Activated naive CD8-positive, alpha-beta T cell treated with anti-CD3 and anti-CD28 coated beads, Interleukin-2, amount 10 ng/mL, durations not matched to agents 7 days and 5 days (primary cell): ENCODE data around the gene MOGAT1. TPM values are rescaled to one million over a fixed set of nuclear protein-coding genes. Genes with fewer than 3 reads are reported as not detected.
A peak's percentile ranks its signal among the peaks of the same experiment; 100 is the strongest.

Experiments
- ATAC-seq: fragments of 150-1000 bp; cut with Tn5 transposase; one replicate; pipeline ENCODE4 v1.10.0; 2021; ENCODE audit warnings: low read depth, moderate library complexity
- POLR2A ChIA-PET: fragments of 350-600 bp; sonication (Branson Sonifier 250); formaldehyde crosslinking; loops from one replicate; lab custom pipeline; 2021; ENCODE audit warnings: antibody characterized with exemption; lab: Charles Lee
- DNase-seq: peaks from one replicate; pipeline ENCODE4 v3.0.0; 2021
- H3K27ac Mint-ChIP-seq: one replicate; pipeline ENCODE4 v1.8.0; 2022; ENCODE audit warnings: mild to moderate bottlenecking, mixed read lengths
- H3K27me3 Mint-ChIP-seq: one replicate; pipeline ENCODE4 v1.8.0; 2022; ENCODE audit warnings: mild to moderate bottlenecking, moderate library complexity, mixed read lengths
- H3K36me3 Mint-ChIP-seq: one replicate; pipeline ENCODE4 v1.8.0; 2021; ENCODE audit warnings: mild to moderate bottlenecking, mixed read lengths
- H3K4me1 Mint-ChIP-seq: one replicate; pipeline ENCODE4 v1.8.0; 2021; ENCODE audit warnings: mixed read lengths
- H3K4me3 Mint-ChIP-seq: one replicate; pipeline ENCODE4 v1.8.0; 2022; ENCODE audit warnings: mild to moderate bottlenecking, moderate library complexity, mixed read lengths
- H3K9me3 Mint-ChIP-seq: one replicate; pipeline ENCODE4 v1.8.0; 2021; ENCODE audit warnings: mixed read lengths
- total RNA-seq, 2 experiments: library from RNA; stranded (reverse); gene quantifications; one replicate each; pipeline ENCODE4 v1.2.3, GENCODE V29; 2021

MOGAT1 gene
- total RNA-seq, 2 experiments from 2014 or later, result not detected

DNA sequence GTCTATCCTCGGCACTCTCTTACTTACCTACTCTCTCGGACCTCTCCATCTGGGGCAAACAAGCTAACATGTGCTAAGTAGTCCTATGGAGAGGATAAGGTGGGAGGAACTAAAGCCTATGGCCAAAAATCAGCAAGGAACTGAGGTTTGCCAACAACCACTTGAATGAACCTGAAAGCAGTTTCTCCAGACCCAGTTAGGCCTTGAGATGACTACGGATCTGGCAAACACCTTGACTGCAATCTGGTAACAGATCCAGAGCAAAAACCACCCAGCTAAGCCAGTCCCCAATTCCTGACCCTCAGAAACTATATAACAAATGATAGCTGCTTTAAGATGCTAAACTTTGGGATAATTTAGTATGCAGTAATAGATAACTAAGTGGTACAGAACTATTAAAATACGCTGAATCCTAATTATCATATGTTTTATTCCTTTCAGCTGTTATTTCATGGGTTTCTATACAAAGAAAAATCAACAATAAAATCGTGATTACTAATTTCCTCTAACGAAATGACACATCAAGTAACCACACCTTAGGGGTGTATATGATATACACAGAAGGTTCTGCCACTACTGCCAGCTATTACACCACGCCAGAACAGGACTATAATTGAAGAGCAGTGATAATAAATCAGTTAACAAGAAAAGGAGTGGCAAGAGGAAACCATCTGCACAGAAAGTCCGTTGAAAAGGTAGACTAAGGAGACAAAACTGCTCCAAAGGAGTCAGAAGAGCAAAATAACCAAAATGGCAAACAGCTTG is 18.8 kb upstream of the MOGAT1 start:
- no peak for ATAC-seq
- no peaks in the 10 kb centered on the region for H3K9me3 Mint-ChIP-seq
- peak overlapping the region; percentile 46 for H3K27ac Mint-ChIP-seq
- no peaks in the 10 kb centered on the region for H3K27me3 Mint-ChIP-seq
- POLR2A ChIA-PET, result interaction anchor here (1.1 kb wide), 1 partner anchor 335 kb away, joined by 3 read pairs; no protein-coding TSS in a partner anchor
- H3K4me1 Mint-ChIP-seq, result peaks cover 24% of the 10 kb centered on the region
- H3K36me3 Mint-ChIP-seq, result peaks cover 11% of the 10 kb centered on the region
- H3K4me3 Mint-ChIP-seq, result peak overlapping the region; percentile 46
- no peak for DNase-seq

- ATAC-seq (no peak), DNase-seq (no peak)
- POLR2A ChIA-PET, result interaction anchor here (1.1 kb wide), 1 partner anchor 335 kb away, joined by 3 read pairs; no protein-coding TSS in a partner anchor
- Mint-ChIP-seq H3K27me3 (no peaks in the 10 kb centered on the region), H3K4me1 (peaks cover 24% of the 10 kb centered on the region), H3K9me3 (no peaks in the 10 kb centered on the region), H3K4me3 (peak overlapping the region; percentile 46), H3K27ac (peak overlapping the region; percentile 46), H3K36me3 (peaks cover 9% of the 10 kb centered on the region)
These were observed 18.2 kb upstream of the MOGAT1 start for GRCh38 chr2:222653280-222653679.

DNA sequence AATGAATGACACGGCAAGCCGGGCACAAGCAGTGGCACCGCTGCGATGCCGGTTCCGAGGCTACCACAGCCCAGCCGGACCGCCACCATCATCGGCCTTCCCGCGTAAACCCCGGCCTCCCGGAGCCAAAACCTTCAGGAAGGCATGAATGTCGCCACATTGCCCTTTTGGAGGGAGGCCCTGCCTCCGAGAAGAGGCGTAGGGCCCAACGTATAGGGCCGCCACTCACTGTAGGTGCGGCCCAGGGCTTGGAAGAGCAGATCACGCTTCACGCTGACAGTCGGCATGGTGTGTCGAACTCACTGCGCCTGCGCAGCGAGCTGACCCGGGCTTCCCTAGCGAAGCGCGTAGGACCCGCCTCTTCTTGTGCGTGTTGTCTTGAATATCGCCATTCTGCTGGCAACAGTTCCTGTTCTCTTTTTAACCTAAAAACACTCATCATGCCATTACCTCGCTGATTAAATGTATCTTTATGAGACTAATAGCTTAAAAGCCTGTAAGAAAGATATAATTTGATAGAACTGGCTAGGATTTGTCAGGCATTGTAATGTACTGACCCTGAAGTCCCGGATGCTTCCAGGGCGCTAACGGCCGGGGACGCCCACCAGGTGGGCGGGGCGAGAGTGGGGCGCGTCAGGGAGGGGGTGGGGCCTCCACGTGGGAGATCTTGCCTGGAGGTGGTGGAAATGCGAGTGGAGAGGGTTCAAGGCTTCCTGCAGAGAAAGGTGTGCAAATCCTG is 15.5 kb upstream of the MOGAT1 start, which contains the start of gene FARSB:
Gene FARSB (minus strand): TSS at position 306 of the 739 bp plus-strand sequence. CDS start 19 bp downstream, at position 287.
- H3K4me3 Mint-ChIP-seq, result peak within 1 kb of the TSS; percentile 98
- ATAC-seq (peak; percentile 95), DNase-seq (peak; percentile 89)
- peak within 1 kb of the TSS; percentile 98 for H3K27ac Mint-ChIP-seq
- POLR2A ChIA-PET, result interaction anchor here (0.6 to 0.7 kb wide), 2 partner anchors 204 to 1176 kb away, joined by 3 read pairs; no protein-coding TSS in a partner anchor
- H3K27me3 Mint-ChIP-seq, result no peaks in the 10 kb centered on the region
- H3K9me3 Mint-ChIP-seq, result no peaks in the 10 kb centered on the region
- no peaks in the 10 kb centered on the region for H3K36me3 Mint-ChIP-seq
- peaks cover 20% of the 10 kb centered on the region for H3K4me1 Mint-ChIP-seq

DNA sequence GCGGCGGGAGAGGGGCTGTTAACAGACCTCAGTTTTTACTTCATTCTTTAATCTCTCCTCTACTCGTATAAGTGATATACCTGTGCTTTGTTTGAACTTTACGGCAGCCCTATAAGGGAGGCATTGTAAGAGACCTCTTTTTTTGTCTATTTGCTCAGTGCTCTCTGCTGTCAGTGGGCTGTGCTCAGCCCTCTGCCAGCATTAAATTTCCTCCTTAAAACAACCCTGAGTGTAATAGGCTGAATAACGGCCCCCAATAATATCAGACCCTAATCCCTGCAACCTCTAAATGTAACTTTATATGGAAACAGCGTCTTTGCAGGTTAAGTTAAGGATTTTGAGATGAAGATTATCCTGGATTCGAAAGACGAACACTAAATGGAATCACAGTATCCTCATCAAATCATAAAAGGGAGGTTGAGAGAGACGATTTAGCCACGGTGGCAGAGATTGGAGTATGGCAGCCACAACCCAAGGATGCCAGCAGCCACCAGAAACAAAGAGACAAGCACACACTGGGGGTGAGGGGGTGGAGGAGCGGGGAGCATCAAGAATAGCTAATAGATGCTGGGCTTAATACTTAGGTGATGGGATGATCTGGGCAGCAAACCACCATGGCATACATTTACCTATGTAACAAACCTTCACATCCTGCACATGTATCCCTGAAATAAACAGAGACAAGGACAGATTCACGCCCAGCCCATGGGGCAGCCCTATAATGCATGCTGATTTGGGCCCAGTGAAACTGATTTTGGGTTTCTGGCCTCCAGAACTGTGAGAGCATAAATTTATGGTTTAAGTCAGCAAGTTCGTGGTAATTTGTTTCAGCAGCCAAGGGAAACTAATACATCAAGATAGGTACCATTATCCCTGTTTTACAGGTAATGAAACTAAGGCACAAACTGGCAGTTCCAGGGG is 14.7 kb upstream of the MOGAT1 start:
- Mint-ChIP-seq H3K4me3 (peak overlapping the region; percentile 98), H3K27ac (peak overlapping the region; percentile 98), H3K9me3 (no peaks in the 10 kb centered on the region), H3K4me1 (peaks cover 20% of the 10 kb centered on the region), H3K36me3 (no peaks in the 10 kb centered on the region), H3K27me3 (no peaks in the 10 kb centered on the region)
- DNase-seq, result no peak
- POLR2A ChIA-PET, result interaction anchor here (0.6 kb wide), 1 partner anchor 1176 kb away, joined by 3 read pairs; no protein-coding TSS in a partner anchor
- peak; percentile 14 for ATAC-seq

DNA sequence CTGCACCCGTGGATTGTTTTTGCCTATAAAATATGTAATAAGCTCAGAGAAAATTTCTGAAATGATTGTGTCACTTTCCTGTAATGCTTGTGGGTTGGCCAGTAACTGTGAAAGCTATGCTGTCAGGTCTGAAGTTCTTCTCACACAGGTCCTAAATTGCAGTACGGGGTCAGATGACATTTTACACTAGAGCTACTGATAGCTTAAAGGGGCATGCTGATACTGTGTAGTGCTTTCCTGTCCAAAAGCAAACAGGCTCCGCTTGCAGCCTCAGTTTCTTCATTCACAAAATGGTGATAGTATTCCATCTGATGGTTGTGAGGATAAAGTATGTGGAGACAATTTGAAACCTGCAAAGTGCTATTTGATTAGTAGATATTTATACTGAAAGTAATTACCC is 8.0 kb upstream of the MOGAT1 start:
- H3K36me3 Mint-ChIP-seq, result no peaks in the 10 kb centered on the region
- no peaks in the 10 kb centered on the region for H3K9me3 Mint-ChIP-seq
- POLR2A ChIA-PET, result no interaction called here
- H3K4me1 Mint-ChIP-seq, result no peaks in the 10 kb centered on the region
- H3K4me3 Mint-ChIP-seq, result no peak overlapping the region
- peaks cover 11% of the 10 kb centered on the region for H3K27me3 Mint-ChIP-seq
- ATAC-seq, result no peak
- DNase-seq, result no peak
- no peak overlapping the region for H3K27ac Mint-ChIP-seq

DNA sequence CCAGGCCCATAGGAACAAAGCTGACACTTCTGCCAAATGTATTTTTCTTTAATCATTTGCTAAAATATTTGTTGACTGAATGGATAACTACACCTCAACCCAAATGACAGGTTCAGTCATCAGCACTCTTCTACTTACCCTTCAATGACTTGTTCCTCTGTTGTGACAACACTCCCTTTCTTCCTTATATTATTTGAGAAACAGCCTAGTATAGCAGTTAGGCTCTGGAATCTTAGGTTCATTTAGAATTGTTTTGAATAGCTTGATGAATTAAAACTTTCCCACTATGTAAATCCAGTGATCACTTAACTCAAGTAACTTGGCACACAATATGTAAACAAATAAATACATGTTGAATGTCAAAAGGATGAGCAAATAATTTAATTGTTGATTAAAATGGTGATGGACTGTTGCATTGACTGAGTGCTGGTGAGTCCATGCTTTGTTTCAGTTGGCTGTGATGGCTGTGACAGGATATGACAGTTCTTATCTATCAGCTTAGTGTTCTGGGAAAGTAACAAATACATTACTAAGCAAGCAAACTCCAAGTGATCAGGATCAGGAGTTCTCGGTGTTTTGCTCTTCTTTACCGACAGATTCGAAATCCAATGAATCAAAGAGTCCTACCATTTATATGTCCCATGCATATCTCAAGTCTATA is 2.8 kb upstream of the MOGAT1 start:
- Mint-ChIP-seq H3K4me1 (peaks cover 5% of the 10 kb centered on the region), H3K27me3 (peaks cover 58% of the 10 kb centered on the region), H3K36me3 (no peaks in the 10 kb centered on the region), H3K9me3 (no peaks in the 10 kb centered on the region), H3K4me3 (no peak overlapping the region), H3K27ac (no peak overlapping the region)
- ATAC-seq (no peak), DNase-seq (no peak)
- POLR2A ChIA-PET, result no interaction called here

DNA sequence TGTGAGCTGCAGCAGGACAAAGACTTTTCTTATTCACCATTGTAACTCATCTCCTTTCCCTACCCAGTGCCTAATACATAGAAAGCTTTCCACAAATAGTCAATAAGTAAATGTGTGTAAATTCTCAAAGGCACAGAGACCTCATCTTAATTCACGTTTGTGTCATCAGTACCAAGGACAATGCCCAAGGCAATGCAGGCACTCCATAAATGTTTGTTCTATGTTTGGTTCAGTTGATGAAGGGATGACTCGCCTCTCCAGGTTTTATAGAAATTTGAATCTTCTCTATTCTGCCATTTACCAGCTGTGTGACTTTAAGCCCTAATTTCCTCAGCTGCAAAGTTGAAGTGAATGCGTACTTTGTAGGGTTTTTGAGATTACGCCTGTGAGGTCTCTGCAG is 2.1 kb upstream of the MOGAT1 start:
- DNase-seq, result no peak
- no peaks in the 10 kb centered on the region for H3K9me3 Mint-ChIP-seq
- POLR2A ChIA-PET, result no interaction called here
- no peaks in the 10 kb centered on the region for H3K36me3 Mint-ChIP-seq
- H3K4me1 Mint-ChIP-seq, result peaks cover 5% of the 10 kb centered on the region
- no peak for ATAC-seq
- H3K27me3 Mint-ChIP-seq, result peaks cover 63% of the 10 kb centered on the region
- no peak overlapping the region for H3K27ac Mint-ChIP-seq
- no peak overlapping the region for H3K4me3 Mint-ChIP-seq

DNA sequence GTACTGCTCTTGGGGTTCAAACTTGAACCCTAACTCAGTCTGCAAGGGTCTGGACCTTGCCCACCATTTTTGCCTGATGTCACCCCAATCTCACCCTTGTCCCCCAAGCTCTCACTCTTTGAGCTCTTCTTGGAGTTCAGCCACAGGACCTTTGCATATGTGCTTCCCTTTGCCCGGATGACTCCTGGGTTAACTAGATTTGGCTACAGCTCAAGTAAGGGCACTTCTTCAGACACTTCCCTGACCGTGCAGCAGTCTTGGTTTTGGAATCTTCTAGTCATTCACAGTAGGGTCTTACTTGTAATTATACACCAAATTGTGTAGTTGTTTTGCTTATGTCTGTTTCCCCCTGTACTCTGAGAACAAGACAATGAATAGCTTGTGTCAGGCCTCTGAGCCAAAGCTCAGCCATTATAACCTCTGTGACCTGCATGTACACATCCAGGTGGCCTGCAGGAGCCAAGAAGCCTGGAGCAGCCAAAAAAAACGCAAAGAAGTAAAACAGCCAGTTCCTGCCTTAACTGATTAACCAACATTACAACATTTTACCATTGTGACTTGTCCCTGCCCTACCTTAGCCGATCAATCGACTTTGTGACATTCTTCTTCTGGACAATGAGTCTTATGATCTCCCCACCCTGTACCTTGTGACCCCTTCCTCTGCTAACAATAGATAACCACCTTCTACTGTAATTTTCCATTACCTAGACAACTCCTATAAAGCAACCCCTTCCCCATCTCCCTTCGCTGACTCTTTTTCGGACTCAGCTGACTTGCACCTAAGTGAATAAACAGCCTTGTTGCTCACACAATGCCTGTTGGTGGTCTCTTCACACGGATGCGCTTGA is 1.0 kb upstream of the MOGAT1 start:
- Mint-ChIP-seq H3K27me3 (peaks cover 72% of the 10 kb centered on the region), H3K27ac (no peak overlapping the region), H3K9me3 (no peaks in the 10 kb centered on the region), H3K4me1 (peaks cover 5% of the 10 kb centered on the region), H3K36me3 (no peaks in the 10 kb centered on the region), H3K4me3 (no peak overlapping the region)
- POLR2A ChIA-PET, result interaction anchor here (0.5 kb wide), 1 partner anchor 1218 kb away, joined by 4 read pairs; no protein-coding TSS in a partner anchor
- DNase-seq (no peak), ATAC-seq (no peak)

GRCh38 chr2:222672068-222672401 is 577 bp downstream of the MOGAT1 start:
- ATAC-seq (no peak), DNase-seq (no peak)
- POLR2A ChIA-PET, result no interaction called here
- H3K36me3 Mint-ChIP-seq, result no peaks in the 10 kb centered on the region
- peak overlapping the region; percentile 59 for H3K4me3 Mint-ChIP-seq
- H3K4me1 Mint-ChIP-seq, result peaks cover 5% of the 10 kb centered on the region
- H3K27me3 Mint-ChIP-seq, result peaks cover 75% of the 10 kb centered on the region
- H3K9me3 Mint-ChIP-seq, result no peaks in the 10 kb centered on the region
- no peak overlapping the region for H3K27ac Mint-ChIP-seq

DNA sequence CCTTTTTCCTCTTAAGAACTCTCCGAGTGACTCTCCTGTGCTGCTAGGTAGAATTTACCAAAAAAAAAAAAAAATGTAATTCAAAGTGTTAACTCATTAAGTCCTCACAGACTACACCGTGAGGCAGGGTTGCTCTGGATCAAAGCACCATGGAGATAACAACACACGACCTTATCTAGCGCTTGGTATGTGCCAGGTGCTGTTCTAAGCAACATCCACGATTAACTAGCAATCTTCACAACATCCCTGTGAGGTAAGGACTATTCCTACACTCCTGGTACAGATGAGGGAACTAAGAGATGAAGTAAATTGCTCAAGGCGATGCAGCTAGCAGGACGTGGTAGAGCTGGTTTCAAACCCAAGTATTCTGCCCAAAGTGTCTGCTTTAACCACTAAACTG is 1.8 kb downstream of the MOGAT1 start:
- Mint-ChIP-seq H3K4me3 (no peak overlapping the region), H3K27me3 (peaks cover 80% of the 10 kb centered on the region), H3K36me3 (no peaks in the 10 kb centered on the region), H3K9me3 (no peaks in the 10 kb centered on the region), H3K27ac (no peak overlapping the region), H3K4me1 (peaks cover 5% of the 10 kb centered on the region)
- POLR2A ChIA-PET, result interaction anchor here (0.6 kb wide), 1 partner anchor 13 kb away, joined by 3 read pairs; no protein-coding TSS in a partner anchor
- no peak for ATAC-seq
- DNase-seq, result no peak

GRCh38 chr2:222673883-222674282 is 2.4 kb downstream of the MOGAT1 start:
- DNase-seq, result no peak
- Mint-ChIP-seq H3K27me3 (peaks cover 80% of the 10 kb centered on the region), H3K27ac (no peak overlapping the region), H3K4me1 (peaks cover 5% of the 10 kb centered on the region), H3K4me3 (no peak overlapping the region), H3K36me3 (no peaks in the 10 kb centered on the region), H3K9me3 (no peaks in the 10 kb centered on the region)
- no peak for ATAC-seq
- POLR2A ChIA-PET, result no interaction called here

- Mint-ChIP-seq H3K27ac (no peak overlapping the region), H3K9me3 (no peaks in the 10 kb centered on the region), H3K4me3 (no peak overlapping the region), H3K4me1 (no peaks in the 10 kb centered on the region), H3K27me3 (peaks cover 76% of the 10 kb centered on the region), H3K36me3 (no peaks in the 10 kb centered on the region)
- ATAC-seq (no peak), DNase-seq (no peak)
- POLR2A ChIA-PET, result no interaction called here
These were observed 6.5 kb downstream of the MOGAT1 start for GRCh38 chr2:222677981-222678380.
